Colonic mucosa (tissue), 4 donors: ENCODE data around the gene ZNRF2. TPM values are rescaled to one million over a fixed set of nuclear protein-coding genes. Genes with fewer than 3 reads are reported as not detected.

Source experiments
- DNase-seq: peaks from one replicate; pipeline ENCODE4 v3.0.0-alpha.2; 2020
- H3K27ac ChIP-seq: fragments of 200-600 bp; one replicate; pipeline ENCODE4 v1.8.0; 2021
- H3K27me3 ChIP-seq: fragments of 200-600 bp; one replicate; pipeline ENCODE4 v1.8.0; 2021
- H3K36me3 ChIP-seq: fragments of 200-600 bp; one replicate; pipeline ENCODE4 v1.8.0; 2021
- H3K4me1 ChIP-seq: fragments of 200-600 bp; one replicate; pipeline ENCODE4 v1.8.0; 2021; ENCODE audit warnings: mild to moderate bottlenecking
- H3K4me3 ChIP-seq: fragments of 200-600 bp; one replicate; pipeline ENCODE4 v1.8.0; 2021
- H3K9ac ChIP-seq, 2 donors: one replicate each; pipeline ENCODE4 v1.7.0; 2013; ENCODE audit warnings: control low read depth in 2 of 2, low read depth in 2 of 2, low read length in 2 of 2
- H3K9me3 ChIP-seq: fragments of 200-600 bp; one replicate; pipeline ENCODE4 v1.8.0; 2021
- CTCF ChIP-seq: fragments of 200-600 bp; IDR thresholded peaks from one replicate; pipeline ENCODE4 v1.8.0; 2022; ENCODE audit warnings: antibody characterized with exemption, mild to moderate bottlenecking
- intact Hi-C: fragments of 100-400 bp; cut with DNase I; formaldehyde crosslinking; loops from one replicate; pipeline ENCODE4 v1.14.1; 2022
- total RNA-seq, 2 donors: library from RNA; stranded (reverse); fragmentation: NEBNext Ultra II Directional in 1 of 2; extraction: Animal tissue kit (Norgen Biotek cat#: 25700) in 1 of 2; gene quantifications; one replicate each; pipeline ENCODE4 v1.2.1, GENCODE V29; 2021
- donor health status: healthy.
- donor health status: DM: no; HTN: no; CAD: no.
- donor health status: DM: no; HTN: no; CAD: no.

Gene ZNRF2
- total RNA-seq, 2 donors from 2014 or later, result 42.4 to 45.9 TPM

DNA sequence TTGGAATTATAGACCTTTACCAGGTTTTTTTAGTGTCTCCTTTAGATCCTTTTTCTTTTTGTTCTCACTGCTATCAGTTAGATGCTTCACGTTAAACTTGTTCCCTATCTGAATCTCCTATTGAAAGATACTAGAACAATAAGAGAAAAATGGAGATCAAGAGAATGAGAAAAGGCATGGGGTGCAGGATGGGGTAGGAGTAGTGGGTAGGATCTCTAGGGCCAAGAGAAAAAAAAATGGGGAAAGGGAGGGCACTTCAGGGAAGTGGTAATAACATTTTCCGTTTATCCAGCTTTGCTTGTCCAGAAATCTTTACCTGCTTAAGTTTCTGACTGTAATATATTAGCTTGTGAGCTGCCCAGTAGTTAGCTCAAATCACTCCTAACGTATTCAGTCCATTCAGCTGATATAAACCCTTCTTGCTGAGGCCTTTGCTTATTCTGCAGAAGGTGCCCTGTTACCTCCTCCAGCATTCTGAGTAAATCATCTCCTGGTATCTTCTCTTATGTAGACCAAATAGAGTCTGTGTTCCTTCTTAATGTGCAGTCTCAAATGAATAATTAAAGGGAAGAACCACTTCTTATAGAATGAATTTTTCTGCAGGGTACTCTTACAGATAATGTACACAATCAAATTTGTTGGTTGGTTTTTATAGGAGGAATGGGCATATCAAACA is 69.7 kb downstream of the ZNRF2 start:
- TF ChIP-seq CTCF, result no peak
- Histone ChIP-seq H3K27ac (no peak overlapping the region), H3K9ac (no peak overlapping the region), H3K4me3 (no peak overlapping the region), H3K4me1 (no peaks in the 10 kb centered on the region), H3K27me3 (no peaks in the 10 kb centered on the region), H3K9me3 (no peaks in the 10 kb centered on the region), H3K36me3 (peaks cover 4% of the 10 kb centered on the region)
- DNase-seq, result no peak
- intact Hi-C loops, result no loop called here

- H3K27ac ChIP-seq, result no peak overlapping the region
- no peaks in the 10 kb centered on the region for H3K4me1 ChIP-seq
- no peak overlapping the region for H3K4me3 ChIP-seq
- TF ChIP-seq CTCF, result no peak
- no peak for DNase-seq
- H3K27me3 ChIP-seq, result no peaks in the 10 kb centered on the region
- intact Hi-C loops, result no loop called here
- H3K36me3 ChIP-seq, result peaks cover 4% of the 10 kb centered on the region
- no peaks in the 10 kb centered on the region for H3K9me3 ChIP-seq
- no peak overlapping the region for H3K9ac ChIP-seq
Measured at GRCh38 chr7:30354791-30355190, 70.4 kb downstream of the ZNRF2 start.

GRCh38 chr7:30359957-30360356 is 75.6 kb downstream of the ZNRF2 start:
- TF ChIP-seq CTCF, result no peak
- no peaks in the 10 kb centered on the region for H3K4me1 ChIP-seq
- intact Hi-C loops, result no loop called here
- H3K4me3 ChIP-seq, result no peak overlapping the region
- peaks cover 4% of the 10 kb centered on the region for H3K36me3 ChIP-seq
- H3K9ac ChIP-seq, result no peak overlapping the region
- H3K27ac ChIP-seq, result no peak overlapping the region
- no peak for DNase-seq
- no peaks in the 10 kb centered on the region for H3K9me3 ChIP-seq
- H3K27me3 ChIP-seq, result no peaks in the 10 kb centered on the region

- Histone ChIP-seq H3K36me3 (no peaks in the 10 kb centered on the region), H3K9ac (no peak overlapping the region), H3K27me3 (no peaks in the 10 kb centered on the region), H3K27ac (no peak overlapping the region), H3K9me3 (no peaks in the 10 kb centered on the region), H3K4me3 (no peak overlapping the region), H3K4me1 (no peaks in the 10 kb centered on the region)
- no peak for TF ChIP-seq CTCF
- intact Hi-C loops, result no loop called here
- DNase-seq, result no peak
Measured at GRCh38 chr7:30363778-30364563, 79.6 kb downstream of the ZNRF2 start.

- no peaks in the 10 kb centered on the region for H3K36me3 ChIP-seq
- no peaks in the 10 kb centered on the region for H3K4me1 ChIP-seq
- intact Hi-C loops, result no loop called here
- no peak overlapping the region for H3K4me3 ChIP-seq
- no peak overlapping the region for H3K27ac ChIP-seq
- no peak for TF ChIP-seq CTCF
- H3K9ac ChIP-seq, result no peak overlapping the region
- no peaks in the 10 kb centered on the region for H3K9me3 ChIP-seq
- H3K27me3 ChIP-seq, result no peaks in the 10 kb centered on the region
- DNase-seq, result no peak
Measured at GRCh38 chr7:30364773-30365172, 80.4 kb downstream of the ZNRF2 start.
